A673 (cell line): Measurements from ENCODE around the gene FTO. TPM values are rescaled to one million over a fixed set of nuclear protein-coding genes. Genes with fewer than 3 reads are reported as not detected.
A peak's percentile ranks its signal among the peaks of the same experiment; 100 is the strongest.

ENCODE experiments used
- BruUV-seq: library from RNA; stranded (reverse); fragments of 400-500 nt; replicated peaks from 2 replicates; lab custom pipeline; 2021; lab: Mats Ljungman, UMichigan
- CTCF ChIA-PET: fragments of 300-600 bp; sonication (Branson Sonifier 250); formaldehyde crosslinking; loops from one replicate; lab custom pipeline; 2022; ENCODE audit warnings: antibody characterized with exemption; lab: Charles Lee
- POLR2A ChIA-PET: fragments of 300-600 bp; sonication (Branson Sonifier 250); formaldehyde crosslinking; loops from one replicate; lab custom pipeline; 2022; ENCODE audit warnings: antibody characterized with exemption; ENCODE audit not compliant: low non-redundant PET; lab: Charles Lee
- DNase-seq: peaks from one replicate; pipeline ENCODE4 v3.0.0-alpha.2; 2015; ENCODE audit warnings: low spot score
- H3K27ac ChIP-seq: fragments of 200-600 bp; sonication (generic); 2 replicates; pipeline ENCODE4 v1.5.1; 2016; ENCODE audit warnings: mixed run types, low read depth, mild to moderate bottlenecking, mixed read lengths, antibody characterized with exemption, low read length; ENCODE audit not compliant: poor library complexity, severe bottlenecking
- H3K27me3 ChIP-seq: fragments of 200-600 bp; sonication (generic); replicated peaks from 2 replicates; pipeline ENCODE4 v1.6.1; 2017; ENCODE audit warnings: mixed run types, low read depth, mild to moderate bottlenecking, mixed read lengths, antibody characterized with exemption, low read length; ENCODE audit not compliant: insufficient read depth, poor library complexity
- H3K36me3 ChIP-seq: fragments of 200-600 bp; sonication (generic); 2 replicates; pipeline ENCODE4 v1.6.1; 2016; ENCODE audit warnings: mixed run types, mild to moderate bottlenecking, mixed read lengths, antibody characterized with exemption, low read length; ENCODE audit not compliant: insufficient read depth, poor library complexity, severe bottlenecking
- H3K4me1 ChIP-seq: fragments of 200-600 bp; sonication (generic); 2 replicates; pipeline ENCODE4 v1.6.1; 2017; ENCODE audit warnings: mixed run types, mild to moderate bottlenecking, mixed read lengths, antibody characterized with exemption, low read length; ENCODE audit not compliant: insufficient read depth, poor library complexity, severe bottlenecking
- H3K4me3 ChIP-seq: fragments of 200-600 bp; sonication (generic); 2 replicates; pipeline ENCODE4 v1.5.1; 2016; ENCODE audit warnings: low read depth, mixed run types, mild to moderate bottlenecking, mixed read lengths, low read length; ENCODE audit not compliant: poor library complexity, severe bottlenecking
- H3K9me3 ChIP-seq: fragments of 200-600 bp; sonication (generic); 2 replicates; pipeline ENCODE4 v1.6.1; 2016; ENCODE audit warnings: mixed run types, low read depth, mild to moderate bottlenecking, mixed read lengths, antibody characterized with exemption, low read length; ENCODE audit not compliant: poor library complexity, severe bottlenecking
- EZH2 ChIP-seq: fragments of 200-600 bp; sonication (generic); IDR thresholded peaks from 2 replicates; pipeline ENCODE4 v1.6.1; 2017; ENCODE audit warnings: borderline replicate concordance, low read depth, mild to moderate bottlenecking, mixed read lengths, antibody characterized with exemption, low read length; ENCODE audit not compliant: poor library complexity, severe bottlenecking
- intact Hi-C: fragments of 100-400 bp; cut with micrococcal nuclease; formaldehyde crosslinking; loops from one replicate; pipeline ENCODE4 v1.10.0; 2022; ENCODE audit not compliant: unreplicated experiment
- total RNA-seq: library from RNA; stranded (reverse); gene quantifications from 2 replicates; pipeline ENCODE4 v1.2.3, GENCODE V29; 2021
- TF ChIP-seq, protein P1 (sequence below): fragments of 300-800, 200-600 bp; sonication (generic); conservative IDR thresholded peaks from 2 replicates; pipeline ENCODE4 v1.5.1; 2017; ENCODE audit warnings: low read depth, mild to moderate bottlenecking, antibody characterized with exemption, low read length, moderate library complexity, mixed read lengths

Gene FTO
- total RNA-seq, 1 experiment from 2014 or later = 73.4 TPM

- no peak for TF ChIP-seq EZH2
- TF ChIP-seq, protein P1, sequence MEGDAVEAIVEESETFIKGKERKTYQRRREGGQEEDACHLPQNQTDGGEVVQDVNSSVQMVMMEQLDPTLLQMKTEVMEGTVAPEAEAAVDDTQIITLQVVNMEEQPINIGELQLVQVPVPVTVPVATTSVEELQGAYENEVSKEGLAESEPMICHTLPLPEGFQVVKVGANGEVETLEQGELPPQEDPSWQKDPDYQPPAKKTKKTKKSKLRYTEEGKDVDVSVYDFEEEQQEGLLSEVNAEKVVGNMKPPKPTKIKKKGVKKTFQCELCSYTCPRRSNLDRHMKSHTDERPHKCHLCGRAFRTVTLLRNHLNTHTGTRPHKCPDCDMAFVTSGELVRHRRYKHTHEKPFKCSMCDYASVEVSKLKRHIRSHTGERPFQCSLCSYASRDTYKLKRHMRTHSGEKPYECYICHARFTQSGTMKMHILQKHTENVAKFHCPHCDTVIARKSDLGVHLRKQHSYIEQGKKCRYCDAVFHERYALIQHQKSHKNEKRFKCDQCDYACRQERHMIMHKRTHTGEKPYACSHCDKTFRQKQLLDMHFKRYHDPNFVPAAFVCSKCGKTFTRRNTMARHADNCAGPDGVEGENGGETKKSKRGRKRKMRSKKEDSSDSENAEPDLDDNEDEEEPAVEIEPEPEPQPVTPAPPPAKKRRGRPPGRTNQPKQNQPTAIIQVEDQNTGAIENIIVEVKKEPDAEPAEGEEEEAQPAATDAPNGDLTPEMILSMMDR = no peak
Measured at GRCh38 chr16:54200720-54201119, 496.8 kb downstream of the FTO start.

DNA sequence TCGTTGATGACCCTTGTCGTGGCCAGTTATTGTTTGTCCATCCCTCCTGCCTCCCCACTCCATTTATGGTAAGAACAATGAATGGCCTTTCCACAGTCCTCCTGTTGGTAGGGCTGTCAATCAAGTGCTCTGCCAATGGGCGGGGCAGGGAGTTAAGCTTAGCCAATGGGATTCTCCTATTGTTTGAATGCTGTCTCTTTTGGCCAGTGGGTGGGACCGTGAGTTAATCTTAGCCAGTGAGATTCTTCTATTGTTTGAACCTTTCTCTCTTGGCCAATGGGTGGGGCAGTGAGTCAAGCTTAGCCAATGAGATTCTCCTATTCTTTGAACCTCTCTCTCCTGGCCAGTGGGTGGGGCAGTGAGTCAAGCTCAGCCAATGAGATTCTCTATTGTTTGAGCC, 497.2 kb downstream of the FTO start:
- no TSS peak for BruUV-seq
- peak; percentile 22 for DNase-seq
- H3K27me3 ChIP-seq = no peaks in the 10 kb centered on the region
- no peak for TF ChIP-seq EZH2
- TF ChIP-seq, protein P1 = no peak
- ChIA-PET POLR2A (no interaction called here), CTCF (no interaction called here)
- no peaks in the 10 kb centered on the region for H3K4me1 ChIP-seq
- no peak overlapping the region for H3K27ac ChIP-seq
- H3K4me3 ChIP-seq = no peak overlapping the region
- H3K9me3 ChIP-seq = no peaks in the 10 kb centered on the region
- intact Hi-C loops = no loop called here
- H3K36me3 ChIP-seq = no peaks in the 10 kb centered on the region

More at GRCh38 chr16:54200720-54201119, 496.8 kb downstream of the FTO start:
- no TSS peak for BruUV-seq
- ChIA-PET CTCF (no interaction called here), POLR2A (no interaction called here)
- no peak overlapping the region for H3K4me3 ChIP-seq
- no peak overlapping the region for H3K27ac ChIP-seq
- H3K4me1 ChIP-seq = no peaks in the 10 kb centered on the region
- intact Hi-C loops = no loop called here
- no peaks in the 10 kb centered on the region for H3K27me3 ChIP-seq
- H3K9me3 ChIP-seq = no peaks in the 10 kb centered on the region
- no peaks in the 10 kb centered on the region for H3K36me3 ChIP-seq
- no peak for DNase-seq

Other genes starting within 250 kb of the FTO start
- gene AKTIP, start 200.9 kb upstream of the FTO start, total RNA-seq = 15.0 and 20.3 TPM in 2 replicates
- gene RPGRIP1L, start 297 bp upstream of the FTO start, total RNA-seq = 18.3 and 19.8 TPM in 2 replicates